Cardiac fibroblast (primary cell): ENCODE results near the gene CPEB4.
A peak's percentile ranks its signal among the peaks of the same experiment; 100 is the strongest.

Experiments
- DNase-seq, 2 donors: peaks; one replicate each; pipeline versions ENCODE4 v3.0.0 to v3.0.0-alpha.2; 2010; ENCODE audit warnings: low read depth in 2 of 2
- H3K4me3 ChIP-seq, 2 donors: replicated peaks in 1 of 2; 1 replicate in 1 of 2; 2 replicates in 1 of 2; pipeline ENCODE4 v1.5.1; 2011; ENCODE audit warnings: low read depth in 2 of 2, low read length in 2 of 2, mild to moderate bottlenecking in 2 of 2, moderate library complexity in 1 of 2
- CTCF ChIP-seq: IDR thresholded peaks from one replicate; pipeline ENCODE4 v1.5.1; 2011; ENCODE audit warnings: low read depth, mild to moderate bottlenecking, low read length, inconsistent platforms

Gene CPEB4

GRCh38 chr5:173887610-173888472 is at the start of gene CPEB4:
TSS of gene CPEB4 (plus strand) at chr5:173888349. CDS start at chr5:173889734, 1,385 bp downstream.
- peak; percentile 100 for DNase-seq
- peak within 1 kb of the TSS; percentile 78 to 82 for H3K4me3 ChIP-seq
- no peak for TF ChIP-seq CTCF

- DNase-seq: no peak
- TF ChIP-seq CTCF: no peak
- no peak overlapping the region for H3K4me3 ChIP-seq
These were observed 48.9 kb upstream of the CPEB4 start for GRCh38 chr5:173839117-173839713.

- H3K4me3 ChIP-seq: no peak overlapping the region
- no peak for TF ChIP-seq CTCF
These were observed 47.8 kb upstream of the CPEB4 start for GRCh38 chr5:173840111-173840983.

GRCh38 chr5:173841710-173842109 is 46.4 kb upstream of the CPEB4 start:
- no peak overlapping the region for H3K4me3 ChIP-seq
- no peak for TF ChIP-seq CTCF
- no peak for DNase-seq

More at GRCh38 chr5:173840111-173840983, 47.8 kb upstream of the CPEB4 start:
- no peak for DNase-seq

GRCh38 chr5:173843794-173844193 is 44.4 kb upstream of the CPEB4 start:
- DNase-seq: no peak
- no peak overlapping the region for H3K4me3 ChIP-seq
- TF ChIP-seq CTCF: no peak

- no peak overlapping the region for H3K4me3 ChIP-seq
- no peak for DNase-seq
- TF ChIP-seq CTCF: no peak
These were observed 42.8 kb upstream of the CPEB4 start for GRCh38 chr5:173845321-173845720.
